H1 (cell line): ENCODE measurements around the gene IFITM10. TPM values are rescaled to one million over a fixed set of nuclear protein-coding genes. Genes with fewer than 3 reads are reported as not detected.

Experiments
- HDAC6 ChIP-seq: IDR thresholded peaks from one replicate; pipeline ENCODE4 v1.7.1; 2012; ENCODE audit warnings: low read depth, mild to moderate bottlenecking, inconsistent platforms, low read length, moderate library complexity
- TAF1 ChIP-seq: IDR thresholded peaks from 2 replicates; pipeline ENCODE4 v1.6.1; 2011; ENCODE audit warnings: mild to moderate bottlenecking, low read depth, low read length
- polyA plus RNA-seq, 7 experiments: library from polyadenylated mRNA; depleted of rRNA in 3 of 7; stranded (reverse) in 5 of 7; unstranded in 2 of 7; fragments of >200 nt in 5 of 7; fragments of 200-250 nt in 2 of 7; gene quantifications; 1 replicate in 5 of 7; 2 replicates in 1 of 7; 4 replicates in 1 of 7; pipeline versions ENCODE4 v1.2.1 to v1.2.3, GENCODE V29; 2011 to 2013; ENCODE audit warnings: missing spikeins in 2 of 7, mixed read lengths in 2 of 7
- total RNA-seq: library from RNA; stranded (reverse); fragmentation: NEBNext Ultra II Directional; extraction: Animal tissue kit (Norgen Biotek cat#: 25700); gene quantifications from 2 replicates; pipeline ENCODE4 v1.2.1, GENCODE V29; 2021

Gene IFITM10
- total and polyA plus RNA-seq, 2 of the 8 experiments (the other 6 are each of a cell fraction or from before 2014, with no cell fraction given), result 0.08 to 0.22 TPM

GRCh38 chr11:1746956-1747752 is 3.2 kb downstream of the IFITM10 start (continued):
- TF ChIP-seq TAF1, result no peak
- no peak for TF ChIP-seq HDAC6
